IPS-18c (cell line): ENCODE results near the gene NDUFB11.

Source experiments
- H3K4me3 ChIP-seq: 2 replicates; pipeline ENCODE4 v1.7.0; 2013; ENCODE audit warnings: low read depth, mild to moderate bottlenecking, low read length, moderate library complexity; ENCODE audit not compliant: insufficient read depth
- H3K9me3 ChIP-seq: one replicate; pipeline ENCODE4 v1.6.1; 2013; ENCODE audit warnings: mild to moderate bottlenecking, low read length, moderate library complexity; ENCODE audit not compliant: control insufficient read depth, insufficient read depth

Gene NDUFB11

GRCh38 chrX:47144626-47145394 is at the start of gene NDUFB11, which contains the start of gene RBM10:
Gene NDUFB11, minus strand, starts transcription at chrX:47144702. Its CDS starts 23 bp downstream, at chrX:47144679.
Gene RBM10, plus strand, starts transcription at chrX:47145221. Its CDS starts 2,261 bp downstream, at chrX:47147482.
- peaks cover 4% of the 10 kb centered on the region for H3K9me3 ChIP-seq

GRCh38 chrX:47193475-47194193 is 49.1 kb upstream of the NDUFB11 start, which contains the start of gene UBA1:
Gene UBA1, plus strand, starts transcription at chrX:47193829. Its CDS starts 4,974 bp downstream, at chrX:47198803.
- Histone ChIP-seq H3K9me3 (peaks cover 2% of the 10 kb centered on the region), H3K4me3 (peak within 1 kb of the TSS; percentile 90)

More at GRCh38 chrX:47144626-47145394, at the start of gene NDUFB11, which contains the start of gene RBM10:
- H3K4me3 ChIP-seq, result peak within 1 kb of the TSS; percentile 73

DNA sequence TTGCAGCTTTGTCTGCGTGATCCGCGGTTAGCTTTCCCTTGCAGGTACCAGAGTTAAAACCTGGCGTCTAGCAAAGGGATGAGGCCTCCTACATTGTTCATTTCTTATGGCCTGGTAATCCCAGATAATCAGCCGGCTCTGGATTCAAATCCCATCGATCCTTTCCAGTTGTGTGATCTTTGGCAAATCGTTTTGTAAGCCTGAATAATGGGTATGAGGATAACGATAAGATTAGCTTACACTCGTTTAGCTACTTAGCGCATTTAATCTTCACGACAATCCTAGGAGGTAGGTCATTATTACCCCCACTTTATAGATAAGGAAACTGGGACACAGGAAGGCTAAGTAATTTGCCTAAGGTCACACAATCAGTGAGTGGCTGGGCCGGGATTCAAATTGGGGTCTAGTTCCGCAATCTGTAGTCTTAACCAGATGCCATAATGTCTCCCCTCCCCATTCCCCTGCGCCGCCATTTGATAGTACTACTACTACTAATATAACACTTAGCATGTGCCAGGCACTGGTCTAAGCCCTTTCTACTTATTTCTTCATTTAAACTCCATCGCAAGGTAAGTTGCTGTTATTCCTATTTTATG is 47.4 kb upstream of the NDUFB11 start:
- Histone ChIP-seq H3K4me3 (peak overlapping the region; percentile 70), H3K9me3 (no peaks in the 10 kb centered on the region)

DNA sequence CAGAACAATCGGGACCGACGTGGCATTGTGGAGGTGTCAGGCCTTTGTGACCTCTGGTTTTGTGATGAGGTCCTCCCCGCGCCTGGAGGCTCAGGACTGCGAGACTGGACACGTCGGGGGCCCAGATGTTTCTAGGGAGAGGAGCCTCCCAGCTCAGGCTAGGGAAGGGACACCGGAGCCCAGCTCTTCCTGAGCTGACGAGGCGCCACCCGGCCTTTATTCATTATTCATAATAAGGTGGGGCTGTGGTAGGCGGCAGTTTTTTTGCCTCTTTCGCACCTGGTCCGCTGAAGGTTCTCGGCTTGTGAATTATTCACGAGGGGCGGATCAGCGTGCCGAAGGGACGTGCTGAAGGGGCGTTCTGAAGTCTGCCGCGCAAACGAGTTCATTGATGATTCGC is 46.8 kb upstream of the NDUFB11 start:
- Histone ChIP-seq H3K9me3 (no peaks in the 10 kb centered on the region), H3K4me3 (peak overlapping the region; percentile 70)

DNA sequence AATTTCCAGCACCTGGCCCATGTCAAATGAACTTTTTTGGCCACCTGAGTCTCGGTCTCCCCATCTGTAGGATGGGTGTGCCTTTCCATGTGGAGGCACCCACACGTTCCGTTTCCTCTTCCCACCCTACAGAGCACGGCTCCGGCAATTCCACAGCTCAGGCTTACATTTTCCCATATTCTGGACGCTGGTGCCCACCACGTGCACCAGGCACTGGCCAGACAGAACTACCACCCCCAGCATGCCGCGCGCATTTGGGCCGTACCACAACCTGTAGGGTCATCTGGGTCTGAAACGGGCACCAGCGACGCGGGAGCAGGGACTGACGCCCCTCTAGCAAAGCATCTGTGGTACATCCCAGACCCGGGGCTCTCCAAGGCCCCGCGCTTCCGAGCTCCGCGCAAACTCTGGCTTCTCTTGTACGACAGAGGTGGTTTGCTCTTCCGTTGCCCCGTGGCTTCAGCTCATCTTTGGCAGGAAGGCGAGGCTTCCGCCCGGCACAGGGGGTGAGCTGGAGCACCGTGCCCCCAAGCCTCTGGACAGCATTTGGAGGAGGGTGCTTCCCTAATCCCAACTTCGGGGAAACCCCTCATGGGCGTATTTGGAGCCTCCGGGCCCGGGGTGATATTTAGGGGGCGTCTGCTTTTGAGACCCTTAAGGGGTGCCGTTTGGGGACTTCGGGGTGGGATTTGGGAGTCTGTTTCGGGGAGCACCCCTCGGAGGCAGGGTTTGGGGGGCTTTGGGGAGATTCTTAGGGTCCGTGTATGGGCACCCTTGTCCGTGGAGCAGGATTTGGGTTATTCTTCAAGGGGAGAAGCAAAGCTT is 46.2 kb upstream of the NDUFB11 start:
- H3K4me3 ChIP-seq, result peak overlapping the region; percentile 70
- H3K9me3 ChIP-seq, result no peaks in the 10 kb centered on the region

GRCh38 chrX:47189906-47190305 is 45.4 kb upstream of the NDUFB11 start:
- no peaks in the 10 kb centered on the region for H3K9me3 ChIP-seq
- H3K4me3 ChIP-seq, result no peak overlapping the region

- H3K4me3 ChIP-seq, result no peak overlapping the region
- H3K9me3 ChIP-seq, result no peaks in the 10 kb centered on the region
Observed at GRCh38 chrX:47187106-47187677, 42.7 kb upstream of the NDUFB11 start.

GRCh38 chrX:47186096-47186740 is 41.7 kb upstream of the NDUFB11 start:
- Histone ChIP-seq H3K4me3 (no peak overlapping the region), H3K9me3 (no peaks in the 10 kb centered on the region)

DNA sequence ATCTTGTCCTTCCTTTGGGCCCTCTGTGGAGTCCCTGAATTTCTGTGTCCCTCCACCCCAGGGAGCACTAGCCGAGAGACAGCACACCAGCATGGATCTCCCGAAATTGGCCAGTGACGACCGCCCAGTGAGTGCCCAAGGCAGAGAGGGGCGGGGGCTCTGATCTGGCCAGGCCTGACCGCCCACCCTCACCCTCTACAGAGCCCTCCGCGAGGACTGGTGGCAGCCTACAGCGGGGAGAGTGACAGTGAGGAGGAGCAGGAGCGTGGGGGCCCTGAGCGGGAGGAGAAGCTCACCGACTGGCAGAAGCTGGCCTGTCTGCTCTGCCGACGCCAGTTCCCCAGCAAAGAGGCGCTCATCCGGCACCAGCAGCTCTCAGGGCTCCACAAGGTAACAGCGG is 40.7 kb upstream of the NDUFB11 start:
- H3K4me3 ChIP-seq, result no peak overlapping the region
- H3K9me3 ChIP-seq, result no peaks in the 10 kb centered on the region

GRCh38 chrX:47184486-47184885 is 40.0 kb upstream of the NDUFB11 start:
- H3K4me3 ChIP-seq, result no peak overlapping the region
- no peaks in the 10 kb centered on the region for H3K9me3 ChIP-seq

DNA sequence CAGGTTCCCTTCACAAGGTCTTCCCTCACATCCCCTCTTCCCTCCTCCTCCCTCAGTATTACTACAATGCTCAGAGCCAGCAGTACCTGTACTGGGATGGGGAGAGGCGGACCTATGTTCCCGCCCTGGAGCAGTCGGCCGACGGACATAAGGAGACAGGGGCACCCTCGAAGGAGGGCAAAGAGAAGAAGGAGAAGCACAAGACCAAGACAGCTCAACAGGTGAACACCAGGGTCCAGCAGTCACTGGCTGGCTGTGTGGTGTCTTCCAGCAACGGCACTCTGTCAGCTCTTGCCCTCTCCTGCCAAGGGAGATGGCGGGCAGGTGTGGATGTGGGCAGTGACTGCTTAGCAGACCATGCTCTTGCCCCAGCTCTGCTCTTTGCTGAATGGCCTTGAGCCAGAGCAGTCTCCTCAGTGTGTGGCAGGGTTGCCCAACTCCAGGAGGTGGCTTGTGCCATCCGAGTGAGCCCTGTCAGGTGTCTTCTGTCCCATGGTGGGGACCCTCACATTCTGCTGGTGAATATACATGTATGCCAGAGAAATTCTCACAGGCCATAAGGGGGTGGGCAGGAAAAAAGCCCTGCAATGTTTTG is 37.7 kb upstream of the NDUFB11 start:
- Histone ChIP-seq H3K9me3 (peaks cover 2% of the 10 kb centered on the region), H3K4me3 (no peak overlapping the region)

- Histone ChIP-seq H3K4me3 (no peak overlapping the region), H3K9me3 (peaks cover 2% of the 10 kb centered on the region)
Observed at GRCh38 chrX:47181301-47181700, 36.8 kb upstream of the NDUFB11 start.

GRCh38 chrX:47180346-47180745 is 35.8 kb upstream of the NDUFB11 start:
- H3K4me3 ChIP-seq, result no peak overlapping the region
- peaks cover 2% of the 10 kb centered on the region for H3K9me3 ChIP-seq

- Histone ChIP-seq H3K4me3 (no peak overlapping the region), H3K9me3 (peaks cover 2% of the 10 kb centered on the region)
Observed at GRCh38 chrX:47179928-47180255, 35.4 kb upstream of the NDUFB11 start.

GRCh38 chrX:47179221-47179927 is 34.9 kb upstream of the NDUFB11 start:
- Histone ChIP-seq H3K4me3 (no peak overlapping the region), H3K9me3 (peaks cover 2% of the 10 kb centered on the region)
